CD14-positive monocyte (primary cell): Measurements from ENCODE around the gene OR1J1. TPM values are rescaled to one million over a fixed set of nuclear protein-coding genes. Genes with fewer than 3 reads are reported as not detected.

Experiments
- DNase-seq, 3 donors: peaks; one replicate each; pipeline ENCODE4 v3.0.0-alpha.2; 2011 to 2022
- H2AFZ ChIP-seq: 2 replicates; pipeline ENCODE4 v1.6.0; 2012; ENCODE audit warnings: mild to moderate bottlenecking, low read depth, low read length, inconsistent platforms; ENCODE audit not compliant: insufficient read depth, poor library complexity, severe bottlenecking
- H3K27ac ChIP-seq, 2 donors: 1 replicate in 1 of 2; 2 replicates in 1 of 2; pipeline ENCODE4 v1.5.1; 2012 to 2013; ENCODE audit warnings: low read length in 2 of 2, control low read depth in 1 of 2, inconsistent platforms in 1 of 2, low read depth in 1 of 2, mild to moderate bottlenecking in 1 of 2
- H3K27me3 ChIP-seq, 2 donors: one replicate each; pipeline versions ENCODE4 v1.6.0 to v1.6.1; 2011 to 2013; ENCODE audit warnings: low read length in 2 of 2; ENCODE audit not compliant: control insufficient read depth in 2 of 2, insufficient read depth in 2 of 2
- H3K36me3 ChIP-seq, 2 donors: replicated peaks in 1 of 2; 1 replicate in 1 of 2; 2 replicates in 1 of 2; pipeline versions ENCODE4 v1.5.1 to v1.6.1; 2012 to 2013; ENCODE audit warnings: low read length in 2 of 2, control low read depth in 1 of 2, inconsistent platforms in 1 of 2, mild to moderate bottlenecking in 1 of 2; ENCODE audit not compliant: insufficient read depth in 2 of 2, control insufficient read depth in 1 of 2
- H3K4me1 ChIP-seq, 2 donors: 1 replicate in 1 of 2; 2 replicates in 1 of 2; pipeline versions ENCODE4 v1.5.1 to v1.6.1; 2012 to 2013; ENCODE audit warnings: low read length in 2 of 2, control low read depth in 1 of 2, inconsistent platforms in 1 of 2, mild to moderate bottlenecking in 1 of 2, moderate library complexity in 1 of 2; ENCODE audit not compliant: insufficient read depth in 2 of 2, control insufficient read depth in 1 of 2
- H3K4me2 ChIP-seq: replicated peaks from 2 replicates; pipeline ENCODE3; 2012; ENCODE audit warnings: low read length, moderate library complexity, mild to moderate bottlenecking; ENCODE audit not compliant: poor library complexity, severe bottlenecking; ENCODE audit errors: extremely low read depth
- H3K4me3 ChIP-seq, 3 experiments: fragments of 200-600 bp in 1 of 3; sonication (generic) in 1 of 3; replicated peaks in 1 of 3; 1 replicate in 2 of 3; 2 replicates in 1 of 3; pipeline ENCODE4 v1.5.1; 2011 to 2013; ENCODE audit warnings: low read length in 3 of 3, mild to moderate bottlenecking in 3 of 3, control low read depth in 2 of 3, low read depth in 2 of 3, inconsistent platforms in 1 of 3, moderate library complexity in 1 of 3
- H3K79me2 ChIP-seq: 2 replicates; pipeline ENCODE4 v1.6.0; 2012; ENCODE audit warnings: mild to moderate bottlenecking, control low read depth, inconsistent platforms, low read length, moderate library complexity; ENCODE audit not compliant: insufficient read depth
- H3K9ac ChIP-seq: 2 replicates; pipeline ENCODE4 v1.6.0; 2017; ENCODE audit warnings: low read length, mild to moderate bottlenecking; ENCODE audit not compliant: insufficient read depth, poor library complexity, severe bottlenecking
- H3K9me3 ChIP-seq, 2 donors: replicated peaks in 1 of 2; 1 replicate in 1 of 2; 2 replicates in 1 of 2; pipeline versions ENCODE4 v1.5.1 to v1.6.1; 2012 to 2013; ENCODE audit warnings: low read length in 2 of 2, control low read depth in 1 of 2; ENCODE audit not compliant: control insufficient read depth in 1 of 2, insufficient read depth in 1 of 2
- H4K20me1 ChIP-seq: 2 replicates; pipeline ENCODE4 v1.6.0; 2012; ENCODE audit warnings: mild to moderate bottlenecking, low read length, control low read depth, moderate library complexity; ENCODE audit not compliant: insufficient read depth
- H3K27ac Mint-ChIP-seq, 7 donors: one replicate each; pipeline ENCODE4 v1.8.0; 2020; ENCODE audit warnings: mild to moderate bottlenecking in 7 of 7, mixed read lengths in 7 of 7, moderate library complexity in 6 of 7, inconsistent platforms in 2 of 7
- H3K27me3 Mint-ChIP-seq, 3 donors: one replicate each; pipeline ENCODE4 v1.8.0; 2021 to 2022; ENCODE audit warnings: low read depth in 3 of 3, mild to moderate bottlenecking in 3 of 3, mixed read lengths in 3 of 3, moderate library complexity in 3 of 3, inconsistent platforms in 1 of 3
- H3K36me3 Mint-ChIP-seq, 2 donors: one replicate each; pipeline ENCODE4 v1.8.0; 2020; ENCODE audit warnings: mixed read lengths in 2 of 2, inconsistent platforms in 1 of 2, mild to moderate bottlenecking in 1 of 2
- H3K4me1 Mint-ChIP-seq: one replicate; pipeline ENCODE4 v1.8.0; 2020; ENCODE audit warnings: mild to moderate bottlenecking, mixed read lengths
- H3K4me3 Mint-ChIP-seq, 2 donors: one replicate each; pipeline ENCODE4 v1.8.0; 2020; ENCODE audit warnings: mild to moderate bottlenecking in 2 of 2, mixed read lengths in 2 of 2, moderate library complexity in 1 of 2
- H3K9me3 Mint-ChIP-seq, 7 donors: one replicate each; pipeline ENCODE4 v1.8.0; 2020 to 2022; ENCODE audit warnings: mixed read lengths in 7 of 7, mild to moderate bottlenecking in 6 of 7, moderate library complexity in 6 of 7, inconsistent platforms in 2 of 7
- CTCF ChIP-seq: fragments of 200-600 bp; IDR thresholded peaks from one replicate; pipeline ENCODE4 v1.8.0; 2022; ENCODE audit warnings: antibody characterized with exemption, mild to moderate bottlenecking
- WGBS: methylation state at CpG from one replicate; pipeline ENCODE4 v1.1.5; 2013; ENCODE audit warnings: missing lambda C conversion rate; ENCODE audit not compliant: insufficient coverage; 5-methylcytosine and 5-hydroxymethylcytosine counted together
- intact Hi-C, 2 donors: fragments of 100-400 bp; cut with micrococcal nuclease; formaldehyde crosslinking; loops; one replicate each; pipeline versions ENCODE4 v1.15.0 to v1.15.1; 2023
- polyA plus RNA-seq, 3 donors: library from polyadenylated mRNA; depleted of rRNA in 1 of 3; unstranded in 2 of 3; stranded (reverse) in 1 of 3; fragments of 300-500 nt in 2 of 3; fragments of >200 nt in 1 of 3; fragmentation: Illumina TruSeq in 2 of 3; gene quantifications; 1 replicate in 2 of 3; 2 replicates in 1 of 3; pipeline ENCODE4 v1.2.3, GENCODE V29; 2012 to 2021

OR1J1 gene
- polyA plus RNA-seq, 3 donors = not detected

GRCh38 chr9:122446819-122447484 is 30.8 kb downstream of the OR1J1 start:
- no peaks in the 10 kb centered on the region for H3K36me3 Mint-ChIP-seq
- intact Hi-C loops = no loop called here
- Histone ChIP-seq H3K79me2 (no peaks in the 10 kb centered on the region), H2AFZ (no peak overlapping the region), H3K27ac (no peak overlapping the region), H3K9me3 (peaks cover 0 to 2% of the 10 kb centered on the region in 2 donors), H3K4me1 (no peaks in the 10 kb centered on the region), H3K4me2 (no peak overlapping the region), H3K4me3 (no peak overlapping the region), H4K20me1 (no peaks in the 10 kb centered on the region), H3K9ac (no peak overlapping the region), H3K27me3 (peaks cover 0 to 2% of the 10 kb centered on the region in 2 donors), H3K36me3 (no peaks in the 10 kb centered on the region)
- H3K27ac Mint-ChIP-seq = no peak overlapping the region
- peaks cover 0 to 11% (median 3%) of the 10 kb centered on the region in 3 donors for H3K27me3 Mint-ChIP-seq
- no peak for TF ChIP-seq CTCF
- H3K9me3 Mint-ChIP-seq = peaks cover 2 to 14% (median 7%) of the 10 kb centered on the region in 7 donors
- no peak overlapping the region for H3K4me3 Mint-ChIP-seq
- WGBS = 10% methylated on average over 2 of the region's 3 CpGs
- no peaks in the 10 kb centered on the region for H3K4me1 Mint-ChIP-seq
- DNase-seq = no peak

- H3K9me3 Mint-ChIP-seq = peaks cover 2 to 16% (median 11%) of the 10 kb centered on the region in 7 donors
- Histone ChIP-seq H3K9me3 (peaks cover 0 to 2% of the 10 kb centered on the region in 2 donors), H4K20me1 (no peaks in the 10 kb centered on the region), H3K79me2 (no peaks in the 10 kb centered on the region), H3K9ac (no peak overlapping the region), H3K4me2 (no peak overlapping the region), H3K4me3 (no peak overlapping the region), H2AFZ (no peak overlapping the region), H3K27ac (no peak overlapping the region), H3K27me3 (peaks cover 0 to 2% of the 10 kb centered on the region in 2 donors), H3K36me3 (no peaks in the 10 kb centered on the region), H3K4me1 (no peaks in the 10 kb centered on the region)
- no peak for TF ChIP-seq CTCF
- no peak overlapping the region for H3K4me3 Mint-ChIP-seq
- WGBS = no CpG with 5 or more reads among the region's 2 CpGs
- no peak for DNase-seq
- H3K4me1 Mint-ChIP-seq = no peaks in the 10 kb centered on the region
- H3K36me3 Mint-ChIP-seq = no peaks in the 10 kb centered on the region
- no peak overlapping the region for H3K27ac Mint-ChIP-seq
- H3K27me3 Mint-ChIP-seq = peaks cover 3 to 14% (median 3%) of the 10 kb centered on the region in 3 donors
- intact Hi-C loops = no loop called here
Observed at GRCh38 chr9:122445155-122445749, 32.5 kb downstream of the OR1J1 start.
